ENCODE data around the gene PAIP2.

DNA sequence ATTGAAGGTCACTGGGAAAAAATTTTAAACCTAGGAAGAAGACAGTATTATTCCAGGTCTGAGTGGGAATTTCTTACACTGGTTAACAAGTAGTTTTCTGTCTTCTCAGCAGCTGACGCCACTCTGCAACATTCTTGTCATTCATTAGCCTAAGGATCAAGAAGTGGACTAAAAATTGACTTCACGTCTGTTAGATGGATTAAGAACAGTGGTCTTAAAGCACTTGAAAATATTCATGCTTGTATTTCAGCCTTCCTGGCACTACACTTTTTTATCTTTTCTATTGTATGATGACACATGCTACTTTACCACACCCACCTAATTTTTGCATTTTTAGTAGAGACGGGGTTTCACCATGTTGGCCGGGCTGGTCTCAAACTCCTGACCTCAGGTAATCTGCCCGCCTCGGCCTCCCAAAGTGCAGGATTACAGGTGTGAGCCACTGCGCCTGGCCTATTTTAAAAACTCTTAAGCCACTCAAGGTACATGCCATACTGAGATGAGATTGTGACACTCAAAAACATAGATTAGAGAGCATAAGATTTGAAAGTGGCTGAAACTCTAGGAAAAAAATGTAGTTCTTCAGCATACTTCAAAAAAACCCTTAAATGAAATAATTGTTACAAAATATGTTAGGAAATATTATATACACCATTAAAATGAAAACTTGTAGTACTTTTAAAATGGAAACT lies 39.7 kb upstream of the PAIP2 start:
- TF ChIP-seq POLR2A (IDR thresholded peaks at IDR 0.05; ENCODE audit: low read length) (no peak), GATA1 (IDR thresholded peaks at IDR 0.05; ENCODE audit: low read depth, low read length) (no peak)

Data from erythroblast (primary cell).